Esophagus squamous epithelium (tissue), 4 donors: ENCODE data around the gene CLRN3.

Source experiments
- POLR2A ChIP-seq, 4 donors: fragments of 450-650 bp; IDR thresholded peaks; one replicate each; pipeline ENCODE4 v1.6.1; 2017; ENCODE audit warnings: antibody characterized with exemption in 4 of 4, mild to moderate bottlenecking in 4 of 4, moderate library complexity in 3 of 4
- TF ChIP-seq, protein P1 (sequence below), 6 experiments: fragments of 450-650 bp in 4 of 6; fragments of 200-600 bp in 2 of 6; sonication (generic) in 2 of 6; IDR thresholded peaks; one replicate each; pipeline ENCODE4 v1.5.1; 2016 to 2019; ENCODE audit warnings: antibody characterized with exemption in 6 of 6, mild to moderate bottlenecking in 4 of 6, moderate library complexity in 4 of 6

DNA sequence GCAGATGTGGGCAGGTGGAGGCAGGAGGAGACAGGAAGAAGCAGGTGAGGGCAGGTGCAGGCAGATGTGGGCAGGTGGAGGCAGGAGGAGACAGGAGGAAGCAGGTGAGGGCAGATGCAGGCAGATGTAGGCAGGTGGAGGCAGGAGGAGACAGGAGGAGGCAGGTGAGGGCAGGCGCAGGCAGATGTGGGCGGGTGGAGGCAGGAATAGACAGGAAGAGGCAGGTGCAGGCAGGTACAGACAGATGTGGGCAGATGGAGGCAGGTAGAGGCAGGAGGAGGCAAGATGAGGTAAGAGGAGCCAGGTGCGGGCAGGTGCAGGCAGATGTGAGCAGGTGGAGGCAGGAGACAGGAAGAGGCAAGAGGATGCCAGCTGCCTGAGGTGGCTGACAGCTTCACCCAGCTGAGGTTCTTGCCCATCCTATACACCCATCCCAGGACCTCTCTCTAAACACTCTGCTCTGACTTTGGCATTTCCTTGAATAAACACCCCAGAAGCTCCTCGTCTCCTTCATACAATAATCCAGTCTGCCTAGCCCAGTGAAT lies 47.1 kb upstream of the CLRN3 start:
- TF ChIP-seq, protein P1, sequence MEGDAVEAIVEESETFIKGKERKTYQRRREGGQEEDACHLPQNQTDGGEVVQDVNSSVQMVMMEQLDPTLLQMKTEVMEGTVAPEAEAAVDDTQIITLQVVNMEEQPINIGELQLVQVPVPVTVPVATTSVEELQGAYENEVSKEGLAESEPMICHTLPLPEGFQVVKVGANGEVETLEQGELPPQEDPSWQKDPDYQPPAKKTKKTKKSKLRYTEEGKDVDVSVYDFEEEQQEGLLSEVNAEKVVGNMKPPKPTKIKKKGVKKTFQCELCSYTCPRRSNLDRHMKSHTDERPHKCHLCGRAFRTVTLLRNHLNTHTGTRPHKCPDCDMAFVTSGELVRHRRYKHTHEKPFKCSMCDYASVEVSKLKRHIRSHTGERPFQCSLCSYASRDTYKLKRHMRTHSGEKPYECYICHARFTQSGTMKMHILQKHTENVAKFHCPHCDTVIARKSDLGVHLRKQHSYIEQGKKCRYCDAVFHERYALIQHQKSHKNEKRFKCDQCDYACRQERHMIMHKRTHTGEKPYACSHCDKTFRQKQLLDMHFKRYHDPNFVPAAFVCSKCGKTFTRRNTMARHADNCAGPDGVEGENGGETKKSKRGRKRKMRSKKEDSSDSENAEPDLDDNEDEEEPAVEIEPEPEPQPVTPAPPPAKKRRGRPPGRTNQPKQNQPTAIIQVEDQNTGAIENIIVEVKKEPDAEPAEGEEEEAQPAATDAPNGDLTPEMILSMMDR (IDR thresholded peaks at IDR 0.05) = no peak
- TF ChIP-seq POLR2A (IDR thresholded peaks at IDR 0.05) = no peak
